Nephron progenitor cell (in vitro differentiated cells): Measurements from ENCODE around the gene CREB5.

Experiments used
- DNase-seq: peaks from one replicate; pipeline ENCODE4 v3.0.0; 2021
- H3K27ac Mint-ChIP-seq: 2 replicates; pipeline ENCODE4 v1.8.0; 2021; ENCODE audit warnings: mild to moderate bottlenecking, moderate library complexity, mixed read lengths
- H3K27me3 Mint-ChIP-seq: 2 replicates; pipeline ENCODE4 v1.8.0; 2021; ENCODE audit warnings: mild to moderate bottlenecking, low read depth, mixed read lengths; ENCODE audit not compliant: poor library complexity
- H3K36me3 Mint-ChIP-seq: 2 replicates; pipeline ENCODE4 v1.8.0; 2021; ENCODE audit warnings: low read depth, mixed read lengths
- H3K4me1 Mint-ChIP-seq: 2 replicates; pipeline ENCODE4 v1.8.0; 2021; ENCODE audit warnings: mixed read lengths
- H3K4me3 Mint-ChIP-seq: 2 replicates; pipeline ENCODE4 v1.8.0; 2021; ENCODE audit warnings: mild to moderate bottlenecking, moderate library complexity, mixed read lengths
- H3K9me3 Mint-ChIP-seq: 2 replicates; pipeline ENCODE4 v1.8.0; 2021; ENCODE audit warnings: mild to moderate bottlenecking, moderate library complexity, mixed read lengths
- CTCF ChIP-seq: fragments of 200-600 bp; sonication (generic); IDR thresholded peaks from 2 replicates; pipeline ENCODE4 v1.5.0; 2021; ENCODE audit warnings: antibody characterized with exemption

CREB5 gene

GRCh38 chr7:28701731-28702130, 289.4 kb downstream of the CREB5 start:
- H3K27me3 Mint-ChIP-seq = peaks cover 7% of the 10 kb centered on the region
- H3K27ac Mint-ChIP-seq = no peak overlapping the region
- peaks cover 14% of the 10 kb centered on the region for H3K9me3 Mint-ChIP-seq
- no peak for DNase-seq
- H3K36me3 Mint-ChIP-seq = peaks cover 19% of the 10 kb centered on the region
- no peak overlapping the region for H3K4me3 Mint-ChIP-seq
- H3K4me1 Mint-ChIP-seq = peaks cover 50% of the 10 kb centered on the region
- no peak for TF ChIP-seq CTCF

DNA sequence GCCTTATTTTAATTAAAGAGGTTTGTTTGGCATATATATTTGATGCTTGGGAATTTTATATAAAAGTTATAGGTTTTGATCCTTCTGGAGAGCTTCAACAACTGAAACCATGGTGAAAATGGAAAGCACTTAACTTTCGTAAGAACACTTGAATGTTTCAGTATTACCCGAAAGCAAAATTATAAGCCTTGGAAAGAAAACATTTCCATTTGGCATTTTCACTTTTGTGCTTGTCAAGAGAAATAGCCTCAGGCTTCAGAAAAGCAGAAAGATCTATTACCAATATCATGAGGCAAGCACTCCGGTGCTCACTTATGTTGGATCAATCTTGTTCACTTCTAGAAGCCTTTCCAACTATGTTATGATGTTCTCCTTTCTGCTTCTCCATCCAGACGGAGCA, 289.9 kb downstream of the CREB5 start:
- peaks cover 54% of the 10 kb centered on the region for H3K4me1 Mint-ChIP-seq

DNA sequence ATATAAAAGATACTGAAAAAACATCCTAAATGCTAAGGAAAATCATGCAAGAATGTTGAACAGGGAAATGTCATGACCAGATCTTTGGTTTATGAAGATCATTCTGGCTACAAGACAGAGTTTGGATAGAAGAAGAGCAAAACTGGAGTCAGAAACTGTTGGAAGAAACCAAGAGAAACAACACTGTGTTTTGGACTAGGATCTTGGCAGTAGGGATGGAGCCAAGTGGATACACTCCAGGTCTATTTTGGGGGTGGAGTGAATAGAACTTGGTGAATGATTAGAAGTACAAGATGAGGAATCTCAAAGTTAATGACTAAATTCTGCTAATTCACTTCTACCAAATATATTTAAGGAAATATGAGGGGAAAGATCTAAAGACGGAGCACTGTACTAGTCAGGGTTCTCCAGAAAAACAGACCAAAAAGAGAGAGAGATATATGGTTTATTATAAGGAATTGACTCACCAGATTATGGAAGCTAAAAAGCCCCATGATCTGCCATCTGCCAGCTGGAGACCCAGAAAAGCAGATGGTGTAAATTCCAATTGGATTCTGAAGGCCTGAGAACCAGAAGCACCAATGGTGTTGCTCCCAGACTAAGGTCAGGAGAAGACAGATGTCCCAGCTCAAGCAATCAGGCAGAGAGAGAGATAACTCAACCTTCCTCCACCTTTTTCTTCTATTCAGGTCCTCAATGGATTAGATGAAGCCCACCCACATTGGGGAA, 290.9 kb downstream of the CREB5 start:
- H3K9me3 Mint-ChIP-seq = peaks cover 14% of the 10 kb centered on the region
- H3K4me3 Mint-ChIP-seq = no peak overlapping the region
- no peak overlapping the region for H3K27ac Mint-ChIP-seq
- H3K36me3 Mint-ChIP-seq = peaks cover 19% of the 10 kb centered on the region
- no peak for DNase-seq
- peaks cover 7% of the 10 kb centered on the region for H3K27me3 Mint-ChIP-seq
- TF ChIP-seq CTCF = no peak
- H3K4me1 Mint-ChIP-seq = peaks cover 54% of the 10 kb centered on the region

More for the DNA sequence above, 289.9 kb downstream of the CREB5 start:
- no peak for DNase-seq
- Mint-ChIP-seq H3K36me3 (peaks cover 19% of the 10 kb centered on the region), H3K9me3 (peaks cover 14% of the 10 kb centered on the region), H3K4me3 (no peak overlapping the region), H3K27me3 (peaks cover 7% of the 10 kb centered on the region), H3K27ac (no peak overlapping the region)
- TF ChIP-seq CTCF = no peak

- no peak for TF ChIP-seq CTCF
- H3K4me1 Mint-ChIP-seq = peaks cover 54% of the 10 kb centered on the region
Measured at GRCh38 chr7:28704706-28705105, 292.4 kb downstream of the CREB5 start.

GRCh38 chr7:28705350-28705749, 293.0 kb downstream of the CREB5 start:
- Mint-ChIP-seq H3K27me3 (peaks cover 4% of the 10 kb centered on the region), H3K36me3 (peaks cover 19% of the 10 kb centered on the region), H3K4me1 (peaks cover 51% of the 10 kb centered on the region), H3K9me3 (peaks cover 14% of the 10 kb centered on the region), H3K4me3 (no peak overlapping the region), H3K27ac (no peak overlapping the region)
- DNase-seq = no peak
- TF ChIP-seq CTCF = no peak

More at GRCh38 chr7:28704706-28705105, 292.4 kb downstream of the CREB5 start:
- peaks cover 14% of the 10 kb centered on the region for H3K9me3 Mint-ChIP-seq
- H3K4me3 Mint-ChIP-seq = no peak overlapping the region
- H3K36me3 Mint-ChIP-seq = peaks cover 19% of the 10 kb centered on the region
- DNase-seq = no peak
- no peak overlapping the region for H3K27ac Mint-ChIP-seq
- peaks cover 4% of the 10 kb centered on the region for H3K27me3 Mint-ChIP-seq

DNA sequence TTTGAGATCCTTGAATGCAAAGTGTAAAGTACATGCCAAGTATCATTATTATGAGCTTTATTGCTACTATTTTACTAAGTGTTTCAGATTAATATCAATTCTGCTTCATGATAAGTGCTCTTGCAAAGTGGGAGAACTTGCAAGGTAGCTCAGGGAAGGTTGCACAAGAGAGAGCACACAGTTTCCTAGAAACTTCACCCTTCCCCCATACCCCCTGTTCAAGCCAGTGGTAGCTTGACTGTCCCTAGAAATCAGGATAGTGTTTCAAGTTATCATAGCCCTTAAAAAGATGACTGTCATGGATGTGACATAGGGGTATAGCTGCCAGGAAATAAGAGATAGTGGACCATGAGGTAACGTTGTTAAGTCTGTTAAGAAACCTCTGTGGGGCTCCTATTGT, 294.3 kb downstream of the CREB5 start:
- TF ChIP-seq CTCF = no peak
- Mint-ChIP-seq H3K4me3 (no peak overlapping the region), H3K27me3 (peaks cover 4% of the 10 kb centered on the region), H3K36me3 (peaks cover 19% of the 10 kb centered on the region), H3K9me3 (peaks cover 14% of the 10 kb centered on the region), H3K27ac (no peak overlapping the region), H3K4me1 (peaks cover 50% of the 10 kb centered on the region)
- no peak for DNase-seq
